ENCODE measurements around the gene ROR1. TPM values are rescaled to one million over a fixed set of nuclear protein-coding genes. Genes with fewer than 3 reads are reported as not detected.

The ROR1 gene
- polyA plus RNA-seq, 1 experiment, result 7.1 TPM

DNA sequence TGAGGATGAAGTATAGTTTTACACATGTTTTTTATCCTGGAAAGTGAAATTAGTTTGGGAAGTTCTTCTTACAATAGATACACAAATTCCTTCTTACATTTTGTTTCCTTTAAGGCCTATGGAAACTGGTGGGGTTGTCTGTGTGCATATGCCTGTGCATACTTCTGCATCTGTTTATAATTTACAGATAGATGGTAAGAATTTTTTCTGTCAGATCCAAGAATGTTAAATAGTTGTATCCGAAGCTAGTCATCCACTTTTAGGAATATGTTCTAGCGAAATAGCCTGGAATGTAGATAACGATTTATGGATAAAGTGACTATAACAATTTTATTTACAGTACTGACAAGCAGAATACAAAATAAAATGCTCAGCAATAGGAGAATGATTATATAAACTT, 194.1 kb downstream of the ROR1 start:
- Histone ChIP-seq H3K27me3 (ENCODE audit: control insufficient read depth, insufficient read depth, low read length) (peaks cover 2% of the 10 kb centered on the region), H3K4me3 (ENCODE audit: low read depth, low read length) (no peak overlapping the region), H3K27ac (ENCODE audit: low read depth, low read length) (no peak overlapping the region), H3K9me3 (ENCODE audit: control insufficient read depth, insufficient read depth, low read length) (no peaks in the 10 kb centered on the region)
- ChIA-PET POLR2A (no interaction called here), CTCF (no interaction called here)
- no peak for DNase-seq (ENCODE audit: low read depth, low spot score)
- TF ChIP-seq, protein P1, sequence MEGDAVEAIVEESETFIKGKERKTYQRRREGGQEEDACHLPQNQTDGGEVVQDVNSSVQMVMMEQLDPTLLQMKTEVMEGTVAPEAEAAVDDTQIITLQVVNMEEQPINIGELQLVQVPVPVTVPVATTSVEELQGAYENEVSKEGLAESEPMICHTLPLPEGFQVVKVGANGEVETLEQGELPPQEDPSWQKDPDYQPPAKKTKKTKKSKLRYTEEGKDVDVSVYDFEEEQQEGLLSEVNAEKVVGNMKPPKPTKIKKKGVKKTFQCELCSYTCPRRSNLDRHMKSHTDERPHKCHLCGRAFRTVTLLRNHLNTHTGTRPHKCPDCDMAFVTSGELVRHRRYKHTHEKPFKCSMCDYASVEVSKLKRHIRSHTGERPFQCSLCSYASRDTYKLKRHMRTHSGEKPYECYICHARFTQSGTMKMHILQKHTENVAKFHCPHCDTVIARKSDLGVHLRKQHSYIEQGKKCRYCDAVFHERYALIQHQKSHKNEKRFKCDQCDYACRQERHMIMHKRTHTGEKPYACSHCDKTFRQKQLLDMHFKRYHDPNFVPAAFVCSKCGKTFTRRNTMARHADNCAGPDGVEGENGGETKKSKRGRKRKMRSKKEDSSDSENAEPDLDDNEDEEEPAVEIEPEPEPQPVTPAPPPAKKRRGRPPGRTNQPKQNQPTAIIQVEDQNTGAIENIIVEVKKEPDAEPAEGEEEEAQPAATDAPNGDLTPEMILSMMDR (IDR thresholded peaks at IDR 0.05; ENCODE audit: low read depth, low read length), result no peak

DNA sequence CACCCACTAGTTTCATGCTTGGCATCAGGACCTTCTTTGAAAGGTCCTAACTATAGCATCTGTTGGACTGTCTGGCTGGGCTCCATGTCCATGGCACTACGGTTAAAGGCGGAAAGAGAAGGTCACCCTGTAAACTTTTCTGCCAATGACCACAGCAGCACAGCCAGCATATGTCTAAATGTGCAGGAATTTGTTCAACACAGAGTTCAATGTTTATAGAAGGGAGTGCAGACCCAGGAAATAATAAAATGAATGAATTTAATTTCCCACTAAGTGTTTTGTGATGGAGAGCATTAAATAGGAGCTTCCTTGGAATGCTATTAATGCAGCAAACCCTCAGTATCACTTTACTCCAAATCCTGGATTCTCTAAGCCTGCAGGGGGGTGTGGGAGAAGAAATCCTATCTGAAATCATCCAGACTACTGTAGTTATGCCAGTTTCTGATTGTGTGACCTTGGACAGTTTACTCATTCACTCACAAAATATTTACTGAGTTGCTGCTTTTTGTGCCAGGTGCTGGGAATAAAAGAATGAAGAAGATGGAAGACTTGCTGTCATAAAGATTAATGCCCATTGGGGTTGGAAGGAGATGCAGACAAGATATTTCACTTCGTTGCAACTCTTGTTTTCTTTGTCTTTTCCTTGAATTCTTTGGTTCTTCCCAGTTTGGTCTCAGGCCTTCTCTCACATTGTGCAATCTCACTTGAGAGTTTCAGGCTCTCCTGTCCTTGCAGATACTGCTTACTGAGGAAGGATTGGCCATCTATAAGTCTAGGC, 195.0 kb downstream of the ROR1 start:
- POLR2A ChIA-PET, result no interaction called here
- Histone ChIP-seq H3K9me3 (ENCODE audit: control insufficient read depth, insufficient read depth, low read length) (no peaks in the 10 kb centered on the region), H3K27ac (ENCODE audit: low read depth, low read length) (no peak overlapping the region), H3K4me3 (ENCODE audit: low read depth, low read length) (no peak overlapping the region), H3K27me3 (ENCODE audit: control insufficient read depth, insufficient read depth, low read length) (peaks cover 5% of the 10 kb centered on the region)
- CTCF ChIA-PET, result no interaction called here
- TF ChIP-seq, protein P1 (IDR thresholded peaks at IDR 0.05; ENCODE audit: low read depth, low read length), result no peak
- no peak for DNase-seq (ENCODE audit: low read depth, low spot score)

GRCh38 chr1:63969441-63969901, 195.7 kb downstream of the ROR1 start:
- Histone ChIP-seq H3K27me3 (ENCODE audit: control insufficient read depth, insufficient read depth, low read length) (peaks cover 5% of the 10 kb centered on the region), H3K4me3 (ENCODE audit: low read depth, low read length) (no peak overlapping the region), H3K9me3 (ENCODE audit: control insufficient read depth, insufficient read depth, low read length) (no peaks in the 10 kb centered on the region), H3K27ac (ENCODE audit: low read depth, low read length) (no peak overlapping the region)
- ChIA-PET CTCF (no interaction called here), POLR2A (no interaction called here)
- TF ChIP-seq, protein P1 (IDR thresholded peaks at IDR 0.05; ENCODE audit: low read depth, low read length), result no peak
- no peak for DNase-seq (ENCODE audit: low read depth, low spot score)

GRCh38 chr1:63971557-63971956, 197.7 kb downstream of the ROR1 start:
- ChIA-PET CTCF (interaction anchor here (1.4 kb wide), 1 partner anchor 279 kb away, joined by 8 read pairs; no protein-coding TSS in a partner anchor), POLR2A (no interaction called here)
- no peak for DNase-seq (ENCODE audit: low read depth, low spot score)
- TF ChIP-seq, protein P1 (IDR thresholded peaks at IDR 0.05; ENCODE audit: low read depth, low read length), result no peak
- Histone ChIP-seq H3K9me3 (ENCODE audit: control insufficient read depth, insufficient read depth, low read length) (no peaks in the 10 kb centered on the region), H3K4me3 (ENCODE audit: low read depth, low read length) (no peak overlapping the region), H3K27ac (ENCODE audit: low read depth, low read length) (no peak overlapping the region), H3K27me3 (ENCODE audit: control insufficient read depth, insufficient read depth, low read length) (peaks cover 5% of the 10 kb centered on the region)

GRCh38 chr1:63973005-63973419, 199.2 kb downstream of the ROR1 start:
- Histone ChIP-seq H3K4me3 (ENCODE audit: low read depth, low read length) (no peak overlapping the region), H3K27ac (ENCODE audit: low read depth, low read length) (no peak overlapping the region), H3K9me3 (ENCODE audit: control insufficient read depth, insufficient read depth, low read length) (no peaks in the 10 kb centered on the region), H3K27me3 (ENCODE audit: control insufficient read depth, insufficient read depth, low read length) (peaks cover 5% of the 10 kb centered on the region)
- ChIA-PET POLR2A (no interaction called here), CTCF (interaction anchor here (0.6 to 1.4 kb wide), 2 partner anchors 9 to 44 kb away, joined by 3 read pairs; no protein-coding TSS in a partner anchor)
- TF ChIP-seq, protein P1 (IDR thresholded peaks at IDR 0.05; ENCODE audit: low read depth, low read length), result no peak
- DNase-seq (ENCODE audit: low read depth, low spot score), result no peak
